RPMI8226 (cell line): ENCODE data around the gene CBX1.

Experiments used
- DNase-seq: peaks from one replicate; pipeline ENCODE4 v3.0.0-alpha.2; 2015

Gene CBX1

GRCh38 chr17:48101012-48101720 is at the start of gene CBX1:
TSS of gene CBX1 (minus strand) at chr17:48101478. CDS start at chr17:48077004, 24,474 bp downstream.
- DNase-seq: peak; percentile 97

- no peak for DNase-seq
These were observed 49.3 kb upstream of the CBX1 start for GRCh38 chr17:48150597-48151001.

- DNase-seq: no peak
These were observed 48.6 kb upstream of the CBX1 start for GRCh38 chr17:48149787-48150463.

GRCh38 chr17:48148854-48149786 is 47.8 kb upstream of the CBX1 start:
- no peak for DNase-seq

- DNase-seq: no peak
These were observed 46.9 kb upstream of the CBX1 start for GRCh38 chr17:48148029-48148770.

GRCh38 chr17:48144976-48145798 is 43.9 kb upstream of the CBX1 start:
- no peak for DNase-seq

- DNase-seq: no peak
These were observed 43.0 kb upstream of the CBX1 start for GRCh38 chr17:48144231-48144630.

- no peak for DNase-seq
These were observed 42.4 kb upstream of the CBX1 start for GRCh38 chr17:48143629-48144028.

GRCh38 chr17:48139944-48140343 is 38.7 kb upstream of the CBX1 start:
- DNase-seq: no peak

GRCh38 chr17:48137656-48138055 is 36.4 kb upstream of the CBX1 start:
- no peak for DNase-seq

GRCh38 chr17:48134912-48135480 is 33.7 kb upstream of the CBX1 start:
- DNase-seq: no peak

GRCh38 chr17:48132385-48132784 is 31.1 kb upstream of the CBX1 start:
- DNase-seq: peak; percentile 92

- peak; percentile 72 for DNase-seq
These were observed 30.0 kb upstream of the CBX1 start for GRCh38 chr17:48131216-48131824.

- no peak for DNase-seq
These were observed 28.7 kb upstream of the CBX1 start for GRCh38 chr17:48129981-48130380.

- DNase-seq: no peak
These were observed 27.1 kb upstream of the CBX1 start for GRCh38 chr17:48128400-48128799.

- no peak for DNase-seq
These were observed 26.2 kb upstream of the CBX1 start for GRCh38 chr17:48127371-48128051.

- no peak for DNase-seq
These were observed 25.2 kb upstream of the CBX1 start for GRCh38 chr17:48126532-48126850.

- no peak for DNase-seq
These were observed 24.7 kb upstream of the CBX1 start for GRCh38 chr17:48125829-48126531.

GRCh38 chr17:48123776-48124388 is 22.6 kb upstream of the CBX1 start:
- no peak for DNase-seq
